HepG2 (cell line): Measurements from ENCODE around the gene ANAPC5. TPM values are rescaled to one million over a fixed set of nuclear protein-coding genes. Genes with fewer than 3 reads are reported as not detected.

ENCODE experiments used
- ATF4 ChIP-seq, 2 experiments: fragments of 450-650 bp in 1 of 2; sonication (generic) in 1 of 2; formaldehyde crosslinking; IDR thresholded peaks; 2 replicates each; pipeline versions ENCODE4 v1.5.0 to v1.8.0; 2020 to 2022; ENCODE audit warnings: mild to moderate bottlenecking in 1 of 2, missing genetic modification reagents in 1 of 2
- HIVEP1 ChIP-seq: sonication (generic); formaldehyde crosslinking; IDR thresholded peaks from 2 replicates; pipeline ENCODE4 v1.4.0; 2020; ENCODE audit warnings: mild to moderate bottlenecking, missing genetic modification reagents
- MATR3 ChIP-seq: sonication (generic); formaldehyde crosslinking; IDR thresholded peaks from 2 replicates; pipeline ENCODE4 v1.4.0; 2020; ENCODE audit warnings: missing genetic modification reagents
- PAWR ChIP-seq: sonication (generic); formaldehyde crosslinking; IDR thresholded peaks from 2 replicates; pipeline ENCODE4 v1.4.0; 2020; ENCODE audit warnings: missing genetic modification reagents, mild to moderate bottlenecking, borderline replicate concordance
- SP1 ChIP-seq, 2 experiments: fragments of 450-650 bp in 1 of 2; sonication (generic) in 1 of 2; formaldehyde crosslinking in 1 of 2; IDR thresholded peaks; 2 replicates each; pipeline versions ENCODE4 v1.4.0 to v1.6.1; 2016 to 2020; ENCODE audit warnings: missing genetic modification reagents in 1 of 2
- SRSF9 ChIP-seq: fragments of 200-400 bp; formaldehyde crosslinking; IDR thresholded peaks from 2 replicates; pipeline ENCODE4 v1.6.1; 2018; ENCODE audit warnings: borderline replicate concordance, mild to moderate bottlenecking, low read depth, low read length; ENCODE audit not compliant: insufficient read depth, poor library complexity, severe bottlenecking
- TARDBP ChIP-seq: sonication (generic); formaldehyde crosslinking; IDR thresholded peaks from 2 replicates; pipeline ENCODE4 v1.8.0; 2022; ENCODE audit warnings: mild to moderate bottlenecking, missing genetic modification reagents
- ZBTB39 ChIP-seq: sonication (generic); formaldehyde crosslinking; IDR thresholded peaks from 2 replicates; pipeline ENCODE4 v1.5.0; 2020; ENCODE audit warnings: missing genetic modification reagents
- ZNF138 ChIP-seq: sonication (generic); formaldehyde crosslinking; IDR thresholded peaks from 2 replicates; pipeline ENCODE4 v1.5.0; 2020; ENCODE audit warnings: mild to moderate bottlenecking, low read depth, missing genetic modification reagents
- ZNF318 ChIP-seq: sonication (generic); formaldehyde crosslinking; IDR thresholded peaks from 2 replicates; pipeline ENCODE4 v1.4.0; 2020; ENCODE audit warnings: mild to moderate bottlenecking, missing genetic modification reagents
- ZNF337 ChIP-seq: sonication (generic); formaldehyde crosslinking; IDR thresholded peaks from 2 replicates; pipeline ENCODE4 v1.5.1; 2020; ENCODE audit warnings: missing genetic modification reagents, low read depth, mild to moderate bottlenecking, borderline replicate concordance
- ZNF7 ChIP-seq: IDR thresholded peaks from 2 replicates; pipeline ENCODE4 v1.6.1; 2016; ENCODE audit warnings: missing biosample characterization, missing genetic modification reagents
- ZNF737 ChIP-seq: sonication (generic); formaldehyde crosslinking; IDR thresholded peaks from 2 replicates; pipeline ENCODE4 v1.5.0; 2020; ENCODE audit warnings: missing genetic modification reagents, mild to moderate bottlenecking, borderline replicate concordance
- ZNF782 ChIP-seq: sonication (generic); formaldehyde crosslinking; IDR thresholded peaks from 2 replicates; pipeline ENCODE4 v1.4.0; 2020; ENCODE audit warnings: missing genetic modification reagents, mild to moderate bottlenecking, borderline replicate concordance
- ZSCAN12 ChIP-seq: sonication (generic); formaldehyde crosslinking; IDR thresholded peaks from 2 replicates; pipeline ENCODE4 v1.9.0; 2021; ENCODE audit warnings: mild to moderate bottlenecking, missing genetic modification reagents
- polyA plus RNA-seq, 8 experiments: library from polyadenylated mRNA; depleted of rRNA in 3 of 8; stranded (reverse) in 7 of 8; unstranded in 1 of 8; fragments of >200 nt; fragmentation: Illumina TruSeq in 4 of 8; extraction: Trizol in 4 of 8; gene quantifications; 2 replicates each; pipeline versions ENCODE4 v1.2.1 to v1.2.3, GENCODE V29; 2011 to 2016; ENCODE audit warnings: low read depth in 4 of 8, missing spikeins in 1 of 8, mixed read lengths in 1 of 8; ENCODE audit not compliant: insufficient read depth in 1 of 8
- total RNA-seq, 5 experiments: library from RNA; depleted of rRNA; stranded (reverse); fragments of >200 nt; fragmentation: Illumina TruSeq; extraction: Trizol; gene quantifications; 2 replicates each; pipeline ENCODE4 v1.2.3, GENCODE V29; 2016; ENCODE audit warnings: low read depth in 1 of 5

The ANAPC5 gene
- total and polyA plus RNA-seq, 2 of the 13 experiments (the other 11 are each of a cell fraction or from before 2014, with no cell fraction given), result 146 to 161 TPM

GRCh38 chr12:121399391-121400331, 47.5 kb upstream of the ANAPC5 start, which contains the start of gene RNF34 (continued):
- TF ChIP-seq ZNF7 (CRISPR knock-in tag), result no peak
- TF ChIP-seq ATF4 (CRISPR knock-in tag; IDR thresholded peaks at IDR 0.05), result peak in 1 of 2 experiments; percentile 71; a peak in 2 of 4 replicates
- TF ChIP-seq ZSCAN12 (CRISPR knock-in tag), result no peak
- TF ChIP-seq PAWR, result no peak
- TF ChIP-seq ZBTB39 (CRISPR knock-in tag), result no peak
- peak; percentile 89 for TF ChIP-seq HIVEP1 (CRISPR knock-in tag)
- TF ChIP-seq MATR3, result no peak
- no peak for TF ChIP-seq ZNF737 (CRISPR knock-in tag)
- peak; percentile 89 for TF ChIP-seq TARDBP (CRISPR knock-in tag)
- peak; percentile 82; the same call in 1 of the 2 replicates for TF ChIP-seq ZNF337
- TF ChIP-seq SRSF9, result no peak
- TF ChIP-seq ZNF318 (CRISPR knock-in tag), result no peak
- TF ChIP-seq ZNF138, result no peak
- peak; percentile 71; the same call in 1 of the 2 replicates for TF ChIP-seq SP1 (IDR thresholded peaks at IDR 0.05)
- TF ChIP-seq SP1 (CRISPR knock-in tag; IDR thresholded peaks at IDR 0.05), result peak; percentile 99
- TF ChIP-seq ZNF782, result no peak
